Stimulated activated naive CD4-positive, alpha-beta T cell treated with Interleukin-2 at 50 U/mL for 16 hours (primary cell): ENCODE measurements around the gene PSMD1.
"Not testable (repeated sequence)": the region's sequence is repeated elsewhere in the genome, so short reads cannot be mapped to it uniquely, and the experiment has no call there.

ENCODE experiments used
- DNase-seq: peaks from one replicate; lab custom pipeline; 2025; lab: John Stamatoyannopoulos, UW

PSMD1 gene

GRCh38 chr2:231117922-231118613 is 61.4 kb downstream of the PSMD1 start:
- no peak for DNase-seq

- DNase-seq, result no peak
Observed at GRCh38 chr2:231118614-231118942, 61.9 kb downstream of the PSMD1 start.

GRCh38 chr2:231123362-231123898 is 66.8 kb downstream of the PSMD1 start:
- DNase-seq, result no peak

- DNase-seq, result no peak
Observed at GRCh38 chr2:231124838-231125568, 68.3 kb downstream of the PSMD1 start, which contains the start of gene HTR2B. TSS of gene HTR2B (minus strand) at chr2:231125042. CDS start at chr2:231123764, 1,278 bp downstream.

- no peak for DNase-seq
Observed at GRCh38 chr2:231126123-231126522, 69.5 kb downstream of the PSMD1 start.

- DNase-seq, result no peak
Observed at GRCh38 chr2:231127480-231127879, 70.8 kb downstream of the PSMD1 start.

GRCh38 chr2:231127936-231128335 is 71.3 kb downstream of the PSMD1 start:
- no peak for DNase-seq

GRCh38 chr2:231128541-231128940 is 71.9 kb downstream of the PSMD1 start:
- DNase-seq, result no peak

- DNase-seq, result no peak
Observed at GRCh38 chr2:231129216-231129615, 72.5 kb downstream of the PSMD1 start.

GRCh38 chr2:231130336-231131056 is 73.8 kb downstream of the PSMD1 start:
- no peak for DNase-seq

GRCh38 chr2:231132129-231132528 is 75.5 kb downstream of the PSMD1 start:
- DNase-seq, result no peak

GRCh38 chr2:231133365-231134099 is 76.9 kb downstream of the PSMD1 start:
- no peak for DNase-seq

GRCh38 chr2:231134910-231135655 is 78.4 kb downstream of the PSMD1 start:
- DNase-seq, result no peak

- DNase-seq, result no peak
Observed at GRCh38 chr2:231138699-231139098, 82.0 kb downstream of the PSMD1 start.

GRCh38 chr2:231139796-231140195 is 83.1 kb downstream of the PSMD1 start:
- no peak for DNase-seq

- not testable (repeated sequence) for DNase-seq
Observed at GRCh38 chr2:231140808-231141207, 84.1 kb downstream of the PSMD1 start.

- no peak for DNase-seq
Observed at GRCh38 chr2:231144896-231145295, 88.2 kb downstream of the PSMD1 start.

GRCh38 chr2:231146665-231147064 is 90.0 kb downstream of the PSMD1 start:
- no peak for DNase-seq

GRCh38 chr2:231152800-231153557 is 96.3 kb downstream of the PSMD1 start:
- no peak for DNase-seq

GRCh38 chr2:231159306-231159705 is 102.6 kb downstream of the PSMD1 start:
- no peak for DNase-seq
